Kasumi-1 (cell line): ENCODE data around the gene RAB35.
A peak's percentile ranks its signal among the peaks of the same experiment; 100 is the strongest.

ENCODE experiments used
- DNase-seq, 2 experiments: peaks; one replicate each; lab custom pipeline; 2025; lab: John Stamatoyannopoulos, UW

RAB35 gene

GRCh38 chr12:120132863-120133385 is 16.4 kb upstream of the RAB35 start:
- DNase-seq = no peak

DNA sequence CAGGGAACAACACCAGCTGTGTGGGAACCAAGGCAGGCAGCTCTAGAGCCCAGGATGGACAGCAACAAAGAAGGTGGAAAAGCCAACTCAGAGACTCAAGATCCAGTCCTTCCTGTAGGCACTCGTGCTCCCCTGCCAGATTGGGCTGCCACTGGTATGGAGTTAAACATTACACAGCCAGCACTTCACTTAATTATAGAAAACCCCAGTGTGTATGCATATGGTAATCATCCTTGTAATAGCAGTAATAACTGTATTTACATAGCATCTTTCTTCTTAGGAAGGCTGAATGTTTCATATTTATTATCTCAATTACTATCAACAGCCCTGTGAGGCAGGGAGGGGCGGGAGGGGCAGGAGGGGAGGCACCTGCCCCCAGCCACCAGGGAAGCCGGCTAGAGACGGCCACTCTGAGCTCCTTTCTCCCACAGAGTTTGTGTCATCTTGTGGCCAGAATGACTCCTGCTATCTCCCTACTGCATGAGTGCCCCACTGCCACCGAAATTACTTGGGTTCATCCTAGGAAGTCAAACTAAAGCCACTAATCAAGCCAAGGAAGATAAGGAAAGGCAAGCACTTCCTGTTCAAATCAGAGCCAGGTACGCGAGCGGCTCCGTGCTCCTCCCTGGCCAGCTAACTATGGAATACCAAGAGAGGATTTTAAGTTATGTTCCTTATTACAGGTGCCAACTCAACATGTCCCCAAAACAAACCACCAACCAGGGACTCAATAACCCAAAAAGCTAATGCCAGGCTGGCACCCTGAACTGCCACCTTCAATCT is 15.7 kb upstream of the RAB35 start:
- no peak for DNase-seq

- DNase-seq = no peak
Observed at GRCh38 chr12:120131116-120131515, 14.6 kb upstream of the RAB35 start.

DNA sequence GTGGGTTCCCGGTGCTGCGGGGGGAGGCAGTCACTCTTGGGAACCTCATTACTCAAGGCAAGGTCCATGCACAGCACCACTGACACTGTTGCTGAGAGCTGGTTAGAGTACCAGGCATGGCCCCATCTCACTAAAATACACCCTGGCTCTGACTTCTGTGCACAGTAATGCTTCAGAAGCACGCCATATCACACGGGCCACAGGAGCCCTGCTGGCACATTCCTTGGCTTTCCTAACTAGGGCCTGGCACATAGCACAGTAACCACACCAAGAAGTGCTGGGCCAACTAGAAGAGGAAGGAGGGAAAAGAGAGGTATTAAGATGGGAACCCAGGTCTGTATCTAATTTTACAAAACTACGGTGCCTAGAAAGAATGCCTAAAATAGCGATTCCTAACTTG is 13.5 kb upstream of the RAB35 start:
- no peak for DNase-seq

DNA sequence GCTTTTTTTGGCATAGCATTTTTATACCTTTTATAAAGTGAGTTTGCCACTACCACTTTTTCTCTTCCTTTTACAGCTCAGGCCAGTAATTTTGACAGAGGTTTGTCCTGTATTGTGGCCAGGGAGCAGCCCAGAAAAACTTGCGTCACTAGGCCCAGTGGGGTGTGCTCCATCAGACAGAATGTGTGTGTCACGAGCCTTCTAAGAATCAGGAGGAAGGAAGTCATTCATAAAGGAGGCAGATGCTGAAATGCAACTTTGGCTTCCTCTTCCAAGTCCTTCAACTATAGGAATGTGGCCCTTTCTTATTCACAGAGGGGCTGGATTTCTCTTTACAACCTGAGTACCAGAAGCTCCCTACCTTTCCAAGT is 10.1 kb upstream of the RAB35 start:
- DNase-seq = peak; percentile 83 to 93

DNA sequence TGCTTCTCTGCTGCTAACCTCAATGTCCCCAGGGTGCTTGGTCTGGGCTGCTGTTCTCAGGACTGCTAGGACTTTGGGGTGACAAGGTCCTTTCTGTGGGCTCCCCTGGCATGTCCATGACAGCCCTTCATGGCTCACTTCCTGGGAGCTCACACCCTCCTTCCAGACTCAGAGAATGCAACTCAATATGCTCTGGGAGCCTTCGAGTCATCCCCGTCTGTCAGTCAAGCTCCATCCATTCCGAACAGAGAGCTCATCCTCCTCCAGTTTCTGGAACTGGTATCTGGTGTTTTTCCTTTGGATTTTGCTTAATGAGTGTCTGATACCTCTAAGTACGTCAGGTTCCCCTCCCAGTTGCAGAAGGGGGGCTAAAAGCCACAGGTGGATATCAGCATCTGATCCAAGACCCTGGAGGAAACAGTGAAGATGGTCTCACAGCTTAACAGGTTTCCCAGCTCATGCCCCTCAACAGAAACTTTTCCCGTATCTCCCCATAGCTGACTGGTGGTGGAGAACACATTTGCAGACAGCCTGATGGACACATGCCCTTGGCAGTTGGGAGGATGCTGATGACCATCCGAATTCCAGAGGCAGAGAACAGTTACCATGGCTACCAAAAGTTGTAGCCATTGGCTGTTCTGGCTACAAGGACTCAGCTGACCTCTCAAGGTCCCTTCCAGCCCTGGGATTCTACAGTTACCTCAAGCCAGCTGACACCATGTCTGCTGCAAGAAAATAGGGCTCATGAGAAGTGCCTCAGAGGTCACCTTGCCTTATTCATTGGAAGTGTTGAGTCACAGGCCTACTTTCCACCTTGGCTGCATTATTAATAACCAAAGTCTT is 9.5 kb upstream of the RAB35 start:
- no peak for DNase-seq

- DNase-seq = no peak
Observed at GRCh38 chr12:120125029-120125428, 8.5 kb upstream of the RAB35 start.

GRCh38 chr12:120121766-120122293 is 5.3 kb upstream of the RAB35 start:
- DNase-seq = no peak

GRCh38 chr12:120121343-120121742 is 4.8 kb upstream of the RAB35 start:
- DNase-seq = no peak

DNA sequence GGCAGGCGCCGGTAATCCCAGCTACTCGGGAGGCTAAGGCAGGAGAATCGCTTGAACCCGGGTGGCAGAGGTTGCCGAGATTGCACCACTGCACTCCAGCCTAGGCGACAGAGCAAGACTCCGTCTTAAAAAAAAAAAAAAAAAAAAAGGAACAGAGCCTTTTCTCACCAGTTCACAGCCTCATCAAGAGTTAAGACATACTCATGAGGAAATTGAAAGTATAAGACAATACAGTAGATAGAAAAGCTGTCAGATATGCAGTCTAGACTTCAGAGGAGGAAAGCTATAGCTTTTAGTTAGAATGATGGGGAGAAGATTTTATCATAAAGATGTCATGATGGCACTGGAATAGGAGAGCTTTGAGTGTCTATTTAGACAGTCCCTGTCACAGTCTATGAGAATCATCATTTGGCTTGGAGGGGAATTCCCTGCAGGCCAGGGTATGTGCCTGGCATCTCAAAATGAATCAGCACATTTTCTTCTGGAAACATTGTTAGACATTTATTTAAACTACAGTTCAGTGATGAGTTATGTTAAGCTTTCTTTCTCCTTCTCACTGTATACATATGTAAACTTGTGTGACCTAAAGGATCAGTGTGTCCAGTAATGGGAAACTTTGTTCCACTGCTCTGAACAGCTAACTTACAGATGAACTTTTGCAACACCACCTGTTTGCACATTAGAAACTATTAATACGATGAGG is 2.9 kb upstream of the RAB35 start:
- no peak for DNase-seq

- no peak for DNase-seq
Observed at GRCh38 chr12:120118321-120119061, 1.9 kb upstream of the RAB35 start.

- DNase-seq = no peak
Observed at GRCh38 chr12:120117961-120118320, 1.4 kb upstream of the RAB35 start.

DNA sequence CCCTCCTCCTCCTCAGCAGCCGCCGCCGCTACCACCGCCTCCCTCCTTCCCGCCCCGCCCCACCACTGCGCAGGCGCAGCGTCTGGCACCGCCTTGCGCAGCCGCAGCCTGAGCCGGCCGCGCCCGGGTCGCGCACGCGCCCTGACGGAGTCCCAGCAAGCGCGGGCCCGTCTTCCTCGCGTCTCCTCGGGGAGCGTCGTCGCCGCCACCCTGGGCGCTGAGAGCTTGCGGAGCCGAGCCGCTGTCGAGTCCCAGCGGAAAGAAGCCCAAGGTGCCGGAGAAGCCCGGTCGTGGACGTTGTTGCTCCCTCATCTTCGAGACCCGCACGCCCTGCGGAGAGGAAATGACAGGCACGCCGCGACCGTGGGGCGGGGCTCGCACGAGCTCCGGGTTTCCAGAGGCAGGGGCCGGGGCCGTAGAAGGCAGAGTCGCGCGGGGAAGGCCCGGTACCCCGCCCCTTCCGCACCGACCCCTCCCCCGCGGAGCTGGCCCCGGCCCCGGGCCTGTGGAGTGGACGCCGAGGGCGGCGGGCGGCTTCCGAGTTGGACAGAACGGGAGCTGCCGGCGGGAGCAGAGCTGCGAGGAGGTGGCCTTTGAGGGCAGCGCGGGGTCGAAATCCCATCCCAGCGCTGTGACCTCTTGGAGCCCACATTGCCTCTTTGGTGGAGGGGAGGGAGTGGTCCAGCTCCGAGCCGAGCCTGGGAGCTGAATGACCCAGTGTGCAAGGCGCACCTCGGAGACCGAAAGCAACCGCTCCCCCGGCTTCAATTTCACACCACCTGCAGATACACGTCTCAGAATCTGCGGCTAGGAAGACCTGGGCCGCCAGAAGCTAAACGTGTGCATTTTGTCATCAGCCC is 469 bp upstream of the RAB35 start:
- peak; percentile 86 to 87 for DNase-seq

DNA sequence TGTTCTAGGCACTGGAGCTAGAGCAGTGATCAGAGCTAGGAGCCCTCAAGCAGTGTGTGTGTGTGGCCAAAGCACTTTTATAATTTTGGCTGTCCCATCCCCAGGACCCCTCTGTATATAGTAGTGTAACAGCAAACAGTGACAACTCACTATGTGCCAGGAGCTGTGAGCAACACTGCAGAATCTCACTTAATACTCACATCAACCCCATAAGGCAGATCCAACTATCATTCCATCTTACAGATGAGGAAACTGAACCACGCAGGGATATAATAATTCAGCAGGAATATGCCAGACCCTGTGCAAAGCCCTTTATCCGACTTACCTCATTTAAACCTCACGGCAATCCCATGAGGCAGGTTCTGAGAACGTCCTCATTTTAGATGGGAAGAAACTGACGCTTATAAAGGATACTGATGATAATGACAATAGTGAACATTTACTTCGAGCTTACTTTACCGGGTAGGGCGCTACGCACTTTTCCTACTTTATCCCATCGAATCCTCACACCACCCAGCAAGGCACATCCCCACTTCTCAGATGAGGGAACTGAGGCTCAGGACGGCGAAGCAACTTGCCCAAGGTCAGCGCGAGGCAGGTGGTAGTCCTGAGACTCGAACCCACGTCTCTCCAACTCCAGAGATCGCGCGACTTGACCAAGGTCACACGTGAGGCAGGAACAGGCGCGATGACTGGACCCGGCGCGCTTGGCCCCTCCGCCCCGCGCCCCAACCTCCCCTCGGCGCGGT is 687 bp downstream of the RAB35 start:
- peak; percentile 15 to 25 for DNase-seq

- DNase-seq = no peak
Observed at GRCh38 chr12:120115066-120115465, 1.5 kb downstream of the RAB35 start.

DNA sequence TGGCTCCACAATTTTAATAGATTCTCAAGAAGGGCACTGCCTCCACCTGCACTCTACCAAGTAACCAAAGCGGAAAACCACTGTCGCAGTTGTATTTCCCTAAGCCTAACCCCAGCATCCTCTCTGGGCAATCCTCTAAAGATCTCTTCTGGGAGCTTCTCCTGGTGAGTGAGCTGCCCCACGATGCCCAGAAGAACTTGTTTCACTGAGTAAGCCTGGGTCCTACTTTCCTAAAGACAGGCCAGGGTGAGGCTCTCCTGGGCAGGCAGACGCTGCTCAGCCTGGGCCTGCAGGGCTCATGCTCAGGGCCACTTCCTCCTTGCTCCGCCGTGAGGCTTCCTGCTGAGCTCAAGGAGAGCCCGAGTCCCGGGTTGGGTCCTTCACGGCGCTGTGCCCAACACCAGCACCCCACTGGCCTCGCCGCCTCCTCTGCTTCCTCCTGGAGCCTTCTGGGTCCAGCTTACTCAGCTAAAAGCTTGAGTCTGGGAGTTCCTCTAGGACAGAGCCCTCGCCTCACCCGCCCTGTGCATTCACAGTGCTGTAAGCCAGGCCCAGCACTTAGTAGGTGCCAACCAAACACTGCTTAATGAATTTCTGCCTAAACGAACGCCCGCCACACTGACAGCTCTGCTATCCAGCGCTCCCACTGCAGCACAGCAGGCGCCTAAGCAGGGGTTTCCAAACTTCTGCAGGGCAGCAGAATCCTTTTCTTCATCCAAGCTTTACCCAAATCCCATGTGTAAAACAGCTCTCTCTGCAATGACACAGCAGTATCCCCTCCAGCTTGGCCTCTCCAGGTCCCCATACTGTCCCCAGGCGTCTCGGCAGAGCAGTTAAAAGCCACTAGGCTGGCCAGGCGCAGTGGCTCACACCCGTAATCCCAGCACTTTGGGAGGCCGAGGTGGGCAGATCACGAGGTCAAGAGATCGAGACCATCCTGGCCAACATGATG is 5.7 kb downstream of the RAB35 start:
- peak; percentile 86 to 87 for DNase-seq

GRCh38 chr12:120109570-120110267 is 6.8 kb downstream of the RAB35 start:
- no peak for DNase-seq

DNA sequence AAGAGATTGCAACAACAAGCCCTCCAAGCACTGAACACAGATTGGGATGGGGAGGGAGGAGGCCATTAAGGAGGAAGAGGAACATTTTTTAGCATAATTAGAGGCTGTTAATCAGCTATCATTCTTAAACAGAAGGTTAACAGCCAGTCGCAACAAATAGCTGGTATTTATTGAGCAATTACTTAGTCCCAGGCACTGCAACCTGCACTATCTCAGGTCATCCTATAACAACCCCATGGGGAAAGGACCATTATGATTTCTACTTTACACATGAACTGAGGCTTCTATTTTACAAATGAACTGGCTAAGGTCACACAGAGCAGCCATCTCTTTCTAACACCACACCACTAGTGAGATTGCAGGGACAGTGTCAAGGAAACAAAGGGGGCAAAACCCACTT is 10.4 kb downstream of the RAB35 start:
- no peak for DNase-seq
